HepG2 (cell line): Measurements from ENCODE around the gene TBC1D16. TPM values are rescaled to one million over a fixed set of nuclear protein-coding genes. Genes with fewer than 3 reads are reported as not detected.

ENCODE experiments used
- CEBPG ChIP-seq: IDR thresholded peaks from 2 replicates; pipeline ENCODE4 v1.6.1; 2016
- FOSL2 ChIP-seq: sonication (generic); formaldehyde crosslinking; IDR thresholded peaks from 2 replicates; pipeline ENCODE4 v1.4.0; 2020; ENCODE audit warnings: missing genetic modification reagents
- FOXP1 ChIP-seq, 2 experiments: fragments of 450-650 bp in 1 of 2; IDR thresholded peaks; 2 replicates each; pipeline ENCODE4 v1.6.1; 2017 to 2018; ENCODE audit warnings: antibody characterized with exemption in 1 of 2
- GATA4 ChIP-seq: sonication (generic); IDR thresholded peaks from 2 replicates; pipeline ENCODE4 v1.6.1; 2016; ENCODE audit warnings: antibody characterized with exemption, low read depth, borderline replicate concordance
- KDM6A ChIP-seq: IDR thresholded peaks from 2 replicates; pipeline ENCODE4 v1.6.1; 2016; ENCODE audit warnings: low read depth
- KLF16 ChIP-seq, 2 experiments: sonication (generic) in 1 of 2; formaldehyde crosslinking in 1 of 2; IDR thresholded peaks; 2 replicates each; pipeline versions ENCODE4 v1.6.1 to v1.8.0; 2016 to 2023; ENCODE audit warnings: missing genetic modification reagents in 2 of 2, missing compliant biosample characterization in 1 of 2
- MLX ChIP-seq: IDR thresholded peaks from 2 replicates; pipeline ENCODE4 v1.6.1; 2016
- MYPOP ChIP-seq: sonication (generic); formaldehyde crosslinking; IDR thresholded peaks from 2 replicates; pipeline ENCODE4 v1.8.1; 2023; ENCODE audit warnings: mild to moderate bottlenecking, moderate library complexity, missing genetic modification reagents
- NFE2 ChIP-seq: sonication (generic); formaldehyde crosslinking; IDR thresholded peaks from 2 replicates; pipeline ENCODE4 v1.4.0; 2020; ENCODE audit warnings: missing genetic modification reagents
- PHF5A ChIP-seq: IDR thresholded peaks from one replicate; pipeline ENCODE4 v1.6.1; 2018; ENCODE audit warnings: low read depth, missing genetic modification reagents; ENCODE audit not compliant: unreplicated experiment
- PPARG ChIP-seq: conservative IDR thresholded peaks from 2 replicates; pipeline ENCODE4 v1.6.1; 2016; ENCODE audit warnings: missing biosample characterization, missing genetic modification reagents
- RXRB ChIP-seq: IDR thresholded peaks from 2 replicates; pipeline ENCODE4 v1.6.1; 2016; ENCODE audit warnings: borderline replicate concordance, missing genetic modification reagents, missing compliant biosample characterization
- TCF7 ChIP-seq: sonication (generic); IDR thresholded peaks from 2 replicates; pipeline ENCODE4 v1.6.1; 2016; ENCODE audit warnings: antibody characterized with exemption, low read depth
- THAP9 ChIP-seq: sonication (generic); formaldehyde crosslinking; IDR thresholded peaks from 2 replicates; pipeline ENCODE4; 2020; ENCODE audit warnings: missing genetic modification reagents, mild to moderate bottlenecking, borderline replicate concordance
- U2AF1 ChIP-seq: fragments of 200-400 bp; formaldehyde crosslinking; optimal IDR thresholded peaks from 2 replicates; pipeline ENCODE3; 2017; ENCODE audit warnings: mild to moderate bottlenecking, low read depth, low read length
- ZMAT3 ChIP-seq: sonication (generic); formaldehyde crosslinking; conservative IDR thresholded peaks from 2 replicates; pipeline ENCODE4 v1.7.0; 2021; ENCODE audit warnings: missing genetic modification reagents
- ZNF224 ChIP-seq: sonication (generic); formaldehyde crosslinking; IDR thresholded peaks from 2 replicates; pipeline ENCODE4 v1.5.0; 2020; ENCODE audit warnings: mild to moderate bottlenecking, missing genetic modification reagents
- ZNF383 ChIP-seq: sonication (generic); formaldehyde crosslinking; IDR thresholded peaks from 2 replicates; pipeline ENCODE4 v1.4.0; 2020; ENCODE audit warnings: missing genetic modification reagents, mild to moderate bottlenecking, borderline replicate concordance
- ZNF550 ChIP-seq: sonication (generic); formaldehyde crosslinking; IDR thresholded peaks from 2 replicates; pipeline ENCODE4 v1.4.0; 2020; ENCODE audit warnings: mild to moderate bottlenecking, missing genetic modification reagents, borderline replicate concordance
- ZNF556 ChIP-seq: sonication (generic); formaldehyde crosslinking; IDR thresholded peaks from 2 replicates; pipeline ENCODE4 v1.4.0; 2020; ENCODE audit warnings: mild to moderate bottlenecking, missing genetic modification reagents, borderline replicate concordance
- ZNF614 ChIP-seq: IDR thresholded peaks from 2 replicates; pipeline ENCODE4 v1.6.1; 2018; ENCODE audit warnings: missing biosample characterization, missing genetic modification reagents, inconsistent platforms, borderline replicate concordance
- ZNF800 ChIP-seq: sonication (generic); formaldehyde crosslinking; IDR thresholded peaks from 2 replicates; pipeline ENCODE4 v1.4.0; 2020; ENCODE audit warnings: missing genetic modification reagents
- ZNF850 ChIP-seq: sonication (generic); formaldehyde crosslinking; conservative IDR thresholded peaks from 2 replicates; pipeline ENCODE4 v1.9.0; 2021; ENCODE audit warnings: mild to moderate bottlenecking, missing genetic modification reagents
- ZSCAN30 ChIP-seq: sonication (generic); formaldehyde crosslinking; IDR thresholded peaks from 2 replicates; pipeline ENCODE4 v1.5.0; 2020; ENCODE audit warnings: mild to moderate bottlenecking, missing genetic modification reagents
- polyA plus RNA-seq, 8 experiments: library from polyadenylated mRNA; depleted of rRNA in 3 of 8; stranded (reverse) in 7 of 8; unstranded in 1 of 8; fragments of >200 nt; fragmentation: Illumina TruSeq in 4 of 8; extraction: Trizol in 4 of 8; gene quantifications; 2 replicates each; pipeline versions ENCODE4 v1.2.1 to v1.2.3, GENCODE V29; 2011 to 2016; ENCODE audit warnings: low read depth in 4 of 8, missing spikeins in 1 of 8, mixed read lengths in 1 of 8; ENCODE audit not compliant: insufficient read depth in 1 of 8
- total RNA-seq, 5 experiments: library from RNA; depleted of rRNA; stranded (reverse); fragments of >200 nt; fragmentation: Illumina TruSeq; extraction: Trizol; gene quantifications; 2 replicates each; pipeline ENCODE4 v1.2.3, GENCODE V29; 2016; ENCODE audit warnings: low read depth in 1 of 5

TBC1D16 gene
- total and polyA plus RNA-seq, 2 of the 13 experiments (the other 11 are each of a cell fraction or from before 2014, with no cell fraction given) = 14.9 to 24.9 TPM

GRCh38 chr17:80002690-80003490 lies 32.8 kb downstream of the TBC1D16 start (continued):
- TF ChIP-seq MYPOP (no peak), THAP9 (no peak), ZNF224 (CRISPR knock-in tag) (no peak), ZMAT3 (CRISPR knock-in tag) (no peak), MLX (no peak), ZNF850 (CRISPR knock-in tag) (no peak), ZNF800 (CRISPR knock-in tag) (no peak), RXRB (CRISPR knock-in tag) (no peak), NFE2 (CRISPR knock-in tag) (no peak), ZNF550 (CRISPR knock-in tag) (0 out of 2 replicates have a peak, but pooled peaks have one; percentile 40), ZNF556 (no peak), FOXP1 (IDR thresholded peaks at IDR 0.05) (no peak), FOXP1 (CRISPR knock-in tag; IDR thresholded peaks at IDR 0.05) (no peak), ZNF614 (CRISPR knock-in tag) (no peak), PHF5A (CRISPR knock-in tag) (no peak), CEBPG (CRISPR knock-in tag) (no peak), FOSL2 (peak; percentile 17; the same call in 1 of the 2 replicates), PPARG (CRISPR knock-in tag) (no peak), KDM6A (CRISPR knock-in tag) (no peak), ZNF383 (no peak), KLF16 (CRISPR knock-in tag; IDR thresholded peaks at IDR 0.05) (no peak), GATA4 (no peak), U2AF1 (no peak), ZSCAN30 (CRISPR knock-in tag) (no peak), TCF7 (no peak)
